Endodermal cell (in vitro differentiated cells): ENCODE measurements around the gene HES4. TPM values are rescaled to one million over a fixed set of nuclear protein-coding genes. Genes with fewer than 3 reads are reported as not detected.

Source experiments
- DNase-seq: peaks from one replicate; pipeline ENCODE4 v3.0.0-alpha.2; 2017
- H3K27ac ChIP-seq: 2 replicates; pipeline ENCODE4 v1.5.1; 2013; ENCODE audit warnings: mild to moderate bottlenecking, low read depth, low read length, moderate library complexity
- H3K27me3 ChIP-seq: 2 replicates; pipeline ENCODE4 v1.6.1; 2013; ENCODE audit warnings: mild to moderate bottlenecking, low read length, moderate library complexity; ENCODE audit not compliant: insufficient read depth, control insufficient read depth, poor library complexity, severe bottlenecking
- H3K36me3 ChIP-seq: 2 replicates; pipeline ENCODE4 v1.7.0; 2013; ENCODE audit warnings: mild to moderate bottlenecking, low read length, moderate library complexity; ENCODE audit not compliant: control insufficient read depth, insufficient read depth
- H3K4me1 ChIP-seq: one replicate; pipeline ENCODE4 v1.7.0; 2013; ENCODE audit warnings: low read length; ENCODE audit not compliant: control insufficient read depth, insufficient read depth
- H3K4me3 ChIP-seq: 2 replicates; pipeline ENCODE4 v1.5.1; 2013; ENCODE audit warnings: mild to moderate bottlenecking, low read length, moderate library complexity
- H3K9ac ChIP-seq: 2 replicates; pipeline ENCODE4 v1.6.1; 2013; ENCODE audit warnings: mild to moderate bottlenecking, low read length, moderate library complexity; ENCODE audit not compliant: poor library complexity, severe bottlenecking; ENCODE audit errors: extremely low read depth
- H3K9me3 ChIP-seq: 2 replicates; pipeline ENCODE4 v1.6.1; 2013; ENCODE audit warnings: mild to moderate bottlenecking, low read length, moderate library complexity; ENCODE audit not compliant: control insufficient read depth
- H3K27ac Mint-ChIP-seq: 2 replicates; pipeline ENCODE4 v1.8.0; 2020; ENCODE audit warnings: mixed read lengths
- H3K27me3 Mint-ChIP-seq: 2 replicates; pipeline ENCODE4 v1.8.0; 2021; ENCODE audit warnings: mild to moderate bottlenecking, mixed read lengths; ENCODE audit not compliant: insufficient read depth
- H3K36me3 Mint-ChIP-seq: 2 replicates; pipeline ENCODE4 v1.8.0; 2020; ENCODE audit warnings: low read depth, mixed read lengths
- H3K4me1 Mint-ChIP-seq: 2 replicates; pipeline ENCODE4 v1.8.0; 2020; ENCODE audit warnings: mixed read lengths
- H3K4me3 Mint-ChIP-seq: 2 replicates; pipeline ENCODE4 v1.8.0; 2020; ENCODE audit warnings: mild to moderate bottlenecking, moderate library complexity, mixed read lengths
- H3K9me3 Mint-ChIP-seq: 2 replicates; pipeline ENCODE4 v1.8.0; 2020; ENCODE audit warnings: mild to moderate bottlenecking, mixed read lengths
- CTCF ChIP-seq: fragments of 200-600 bp; sonication (generic); conservative IDR thresholded peaks from 2 replicates; pipeline ENCODE4 v1.5.0; 2021; ENCODE audit warnings: antibody characterized with exemption, mild to moderate bottlenecking
- WGBS, 2 experiments: methylation state at CpG; one replicate each; pipeline versions ENCODE4 v1.1.5 to v1.1.7; 2013; ENCODE audit warnings: missing lambda C conversion rate in 2 of 2, mixed read lengths in 1 of 2; ENCODE audit not compliant: insufficient coverage in 1 of 2, insufficient read length in 1 of 2; 5-methylcytosine and 5-hydroxymethylcytosine counted together
- total RNA-seq, 2 donors: library from RNA; stranded (reverse); fragmentation: NEBNext Ultra II Directional in 1 of 2; extraction: Animal tissue kit (Norgen Biotek cat#: 25700) in 1 of 2; gene quantifications; 2 replicates in 1 of 2; 3 replicates in 1 of 2; pipeline ENCODE4 v1.2.1, GENCODE V29; 2021

The HES4 gene
- total RNA-seq, 2 donors from 2014 or later, result 16.1 to 19.7 TPM

DNA sequence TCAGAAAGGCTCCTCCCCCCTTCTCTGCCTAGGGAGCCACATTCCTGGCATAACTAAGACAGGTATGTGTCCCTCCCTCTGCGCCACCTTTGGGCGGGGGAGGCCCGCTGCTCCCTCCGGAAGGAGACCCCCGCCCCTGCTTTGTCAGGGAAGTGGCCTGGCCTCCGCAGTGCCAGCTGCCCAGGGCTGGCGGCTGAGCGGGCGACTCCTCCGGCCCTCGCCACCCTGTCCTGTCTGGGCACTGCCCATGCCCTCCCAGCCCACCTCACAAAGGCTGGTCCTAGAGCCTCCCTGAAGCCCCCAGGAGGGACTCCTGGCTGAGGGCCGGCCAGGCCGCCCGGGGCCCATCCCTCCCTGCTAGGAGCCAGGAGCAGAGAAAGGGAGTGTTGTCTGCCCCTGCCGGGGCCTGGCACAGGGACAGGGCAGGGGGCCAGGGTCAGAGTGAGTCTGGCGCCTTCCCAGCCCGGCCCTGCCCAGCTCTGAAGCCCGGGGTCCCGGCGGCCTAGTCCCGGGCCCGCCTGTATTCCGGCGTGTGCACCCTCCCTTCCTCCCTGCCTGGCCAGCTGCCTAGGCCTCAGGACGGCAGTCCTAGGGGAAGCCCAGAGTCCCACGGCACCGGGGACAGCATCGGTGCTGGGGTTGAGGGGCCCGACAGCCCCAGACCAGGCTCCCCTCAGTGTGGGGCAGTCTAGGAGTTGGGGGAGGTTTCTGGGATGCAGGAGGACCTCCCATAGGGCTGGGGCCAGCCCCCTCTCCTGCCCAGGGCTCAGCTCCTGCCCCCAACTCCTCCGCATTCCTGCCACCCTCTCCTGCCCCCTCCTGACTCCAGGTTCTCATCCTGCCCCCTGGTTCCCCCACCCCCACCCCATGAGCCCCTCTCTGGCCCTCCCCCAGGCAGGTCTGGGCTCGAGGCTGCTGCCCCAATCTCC, 25.1 kb upstream of the HES4 start:
- peak overlapping the region; percentile 68 for H3K9ac ChIP-seq
- H3K4me3 ChIP-seq, result no peak overlapping the region
- H3K36me3 ChIP-seq, result peaks cover 37% of the 10 kb centered on the region
- H3K36me3 Mint-ChIP-seq, result peaks cover 21% of the 10 kb centered on the region
- H3K27me3 Mint-ChIP-seq, result peaks cover 13% of the 10 kb centered on the region
- H3K27ac ChIP-seq, result peak overlapping the region; percentile 44
- H3K4me1 Mint-ChIP-seq, result peaks cover 16% of the 10 kb centered on the region
- peaks cover 23% of the 10 kb centered on the region for H3K4me1 ChIP-seq
- peak overlapping the region; percentile 81 for H3K27ac Mint-ChIP-seq
- 75 to 93% methylated on average over 6 to 31 of the region's 31 CpGs for WGBS, 2 experiments
- peak; percentile 95 for DNase-seq
- H3K9me3 ChIP-seq, result no peaks in the 10 kb centered on the region
- H3K4me3 Mint-ChIP-seq, result peak overlapping the region; percentile 16
- TF ChIP-seq CTCF, result no peak
- no peaks in the 10 kb centered on the region for H3K9me3 Mint-ChIP-seq
- no peaks in the 10 kb centered on the region for H3K27me3 ChIP-seq

GRCh38 chr1:1024149-1024770, 24.4 kb upstream of the HES4 start:
- no peak for TF ChIP-seq CTCF
- Mint-ChIP-seq H3K27me3 (peaks cover 13% of the 10 kb centered on the region), H3K4me1 (peaks cover 16% of the 10 kb centered on the region), H3K4me3 (peak overlapping the region; percentile 16), H3K9me3 (no peaks in the 10 kb centered on the region), H3K27ac (peak overlapping the region; percentile 81), H3K36me3 (peaks cover 21% of the 10 kb centered on the region)
- Histone ChIP-seq H3K36me3 (peaks cover 37% of the 10 kb centered on the region), H3K9ac (peak overlapping the region; percentile 25), H3K27me3 (no peaks in the 10 kb centered on the region), H3K27ac (no peak overlapping the region), H3K4me3 (no peak overlapping the region), H3K4me1 (peaks cover 23% of the 10 kb centered on the region), H3K9me3 (no peaks in the 10 kb centered on the region)
- DNase-seq, result no peak
- 71 to 82% methylated on average over 4 to 9 of the region's 9 CpGs for WGBS, 2 experiments

- H3K4me3 ChIP-seq, result no peak overlapping the region
- H3K27ac Mint-ChIP-seq, result peak overlapping the region; percentile 39
- no peaks in the 10 kb centered on the region for H3K9me3 ChIP-seq
- H3K4me1 Mint-ChIP-seq, result peaks cover 16% of the 10 kb centered on the region
- no peak overlapping the region for H3K4me3 Mint-ChIP-seq
- peaks cover 21% of the 10 kb centered on the region for H3K36me3 Mint-ChIP-seq
- no peak overlapping the region for H3K9ac ChIP-seq
- H3K9me3 Mint-ChIP-seq, result no peaks in the 10 kb centered on the region
- H3K27ac ChIP-seq, result no peak overlapping the region
- peaks cover 13% of the 10 kb centered on the region for H3K27me3 Mint-ChIP-seq
- peaks cover 37% of the 10 kb centered on the region for H3K36me3 ChIP-seq
- no peaks in the 10 kb centered on the region for H3K27me3 ChIP-seq
- peaks cover 23% of the 10 kb centered on the region for H3K4me1 ChIP-seq
- 93 to 98% methylated on average over 10 to 13 of the region's 13 CpGs for WGBS, 2 experiments
- DNase-seq, result peak; percentile 72
- no peak for TF ChIP-seq CTCF
Measured at GRCh38 chr1:1023700-1024099, 23.8 kb upstream of the HES4 start.
